NCI-H1694 treated with DMSO at 0.1 percent for 48 hours (cell line): ENCODE data around the gene RAC3.

Experiments
- DNase-seq: peaks from one replicate; lab custom pipeline; 2025; lab: John Stamatoyannopoulos, UW

RAC3 gene

DNA sequence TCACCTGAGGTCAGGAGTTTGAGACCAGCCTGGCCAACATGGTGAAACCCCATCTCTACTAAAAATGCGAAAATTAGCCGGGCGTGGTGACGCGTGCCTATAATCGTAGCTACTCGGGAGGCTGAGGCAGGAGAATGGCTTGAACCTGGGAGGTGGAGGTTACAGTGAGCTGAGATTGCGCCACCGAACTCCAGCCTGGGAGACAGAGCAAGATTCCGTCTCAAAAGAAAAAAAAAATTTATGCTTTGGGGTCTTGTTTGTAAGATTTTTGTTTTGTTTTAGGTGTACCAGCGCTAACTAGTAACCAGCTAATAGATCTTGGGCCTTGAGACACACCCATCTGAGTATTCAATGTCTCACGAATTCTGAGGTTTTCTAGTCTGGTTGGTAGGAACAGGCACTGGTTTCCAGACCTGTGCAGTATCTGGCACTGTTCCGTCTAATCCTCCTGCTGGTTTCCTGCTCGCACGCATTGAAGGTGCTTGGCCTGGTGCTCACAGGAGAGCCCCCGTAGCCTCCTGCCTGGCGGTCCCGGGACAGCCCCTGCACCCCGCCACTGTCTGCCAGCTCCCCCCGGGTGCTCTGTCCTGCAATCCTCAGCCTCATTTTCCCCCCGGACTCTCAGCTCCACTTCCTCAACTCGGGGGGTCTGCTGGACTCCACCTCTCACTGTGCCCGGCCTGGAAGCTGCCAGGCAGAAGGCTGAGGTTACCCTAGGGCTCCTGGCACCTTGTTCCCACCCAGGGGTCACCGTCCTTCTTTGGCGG is 44.7 kb downstream of the RAC3 start:
- no peak for DNase-seq

DNA sequence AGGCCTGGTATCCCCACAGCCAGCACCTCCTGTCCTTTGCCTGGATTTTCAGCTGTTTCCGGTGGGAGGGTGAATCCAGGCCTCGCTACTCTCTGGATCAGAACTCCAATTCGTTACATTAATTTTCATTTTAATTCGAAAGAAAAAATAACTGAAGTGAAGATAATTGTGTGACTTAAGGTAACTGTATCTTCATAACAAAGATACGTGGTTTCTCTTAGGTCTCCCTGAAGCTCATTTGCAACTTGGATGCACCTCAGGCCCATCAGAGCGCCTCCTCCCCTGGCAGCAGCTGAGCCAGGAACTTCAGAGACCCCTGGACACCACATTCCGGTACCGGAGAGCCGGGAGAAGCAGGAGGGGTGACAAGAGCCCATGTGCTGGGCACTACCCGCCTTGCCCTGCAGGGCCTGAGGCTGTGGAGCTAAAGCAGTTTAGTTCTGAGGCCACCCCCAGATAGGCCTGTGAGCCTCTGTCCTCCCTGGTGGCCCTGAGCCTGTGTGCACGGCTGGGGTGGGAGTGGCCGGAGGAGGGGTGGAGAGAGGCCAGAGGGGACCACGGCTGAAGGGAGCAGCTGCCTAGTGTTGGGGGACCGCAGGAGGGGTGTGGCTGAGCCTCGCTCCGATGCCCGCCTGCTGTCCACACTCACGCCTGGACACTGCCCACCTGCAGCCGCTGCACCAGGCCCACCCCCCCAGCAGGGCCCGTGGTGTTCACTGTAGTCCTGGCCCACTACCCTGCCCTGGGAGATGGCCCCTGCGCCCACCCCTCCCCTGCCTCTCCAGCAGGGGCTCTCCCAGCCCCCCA is 45.5 kb downstream of the RAC3 start:
- DNase-seq, result no peak

GRCh38 chr17:82077617-82078358 is 46.3 kb downstream of the RAC3 start:
- no peak for DNase-seq

GRCh38 chr17:82078433-82078832 is 47.0 kb downstream of the RAC3 start:
- DNase-seq, result no peak

- DNase-seq, result no peak
Measured at GRCh38 chr17:82079001-82079677, 47.7 kb downstream of the RAC3 start.

GRCh38 chr17:82080048-82080788 is 48.7 kb downstream of the RAC3 start:
- DNase-seq, result no peak

- no peak for DNase-seq
Measured at GRCh38 chr17:82080789-82081464, 49.4 kb downstream of the RAC3 start.

DNA sequence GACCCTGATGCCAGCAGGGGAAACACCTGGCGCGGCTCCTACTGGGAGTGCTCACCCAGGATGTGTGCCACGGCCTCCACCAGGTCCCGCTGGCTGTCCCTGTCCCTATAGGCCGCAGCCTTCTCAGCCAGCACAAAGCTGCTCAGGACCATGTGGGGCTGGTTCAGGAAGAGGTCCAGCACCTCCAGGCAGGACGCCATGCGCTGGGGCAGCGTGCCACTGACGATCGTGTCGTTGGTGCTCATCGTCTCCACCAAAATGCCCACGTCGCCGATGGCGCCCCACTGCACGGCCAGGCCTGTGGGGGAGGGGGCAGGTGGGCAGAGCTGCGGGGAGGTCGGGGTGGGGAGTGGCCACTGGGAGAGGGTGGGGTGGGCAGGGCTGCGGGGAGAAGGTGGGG is 50.1 kb downstream of the RAC3 start:
- DNase-seq, result no peak

DNA sequence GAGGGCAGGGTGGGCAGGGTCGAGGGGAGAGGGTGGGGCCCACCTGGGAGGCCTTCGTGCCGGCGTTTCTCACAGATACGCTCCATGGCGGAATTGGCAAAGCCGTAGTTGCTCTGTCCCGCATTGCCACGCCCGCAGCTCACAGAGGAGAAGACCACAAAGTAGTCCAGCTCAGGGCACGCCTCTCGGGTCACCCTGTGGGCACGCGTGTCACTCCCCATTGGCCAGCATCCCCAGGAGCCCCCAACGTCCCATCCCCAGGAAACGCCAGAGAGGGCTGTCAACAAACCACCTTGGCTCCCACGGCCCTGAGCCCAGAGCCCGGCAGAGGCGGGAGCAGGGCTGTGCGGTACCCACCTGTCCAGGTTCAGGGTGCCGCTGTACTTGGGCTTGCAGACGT is 50.5 kb downstream of the RAC3 start:
- DNase-seq, result no peak

DNA sequence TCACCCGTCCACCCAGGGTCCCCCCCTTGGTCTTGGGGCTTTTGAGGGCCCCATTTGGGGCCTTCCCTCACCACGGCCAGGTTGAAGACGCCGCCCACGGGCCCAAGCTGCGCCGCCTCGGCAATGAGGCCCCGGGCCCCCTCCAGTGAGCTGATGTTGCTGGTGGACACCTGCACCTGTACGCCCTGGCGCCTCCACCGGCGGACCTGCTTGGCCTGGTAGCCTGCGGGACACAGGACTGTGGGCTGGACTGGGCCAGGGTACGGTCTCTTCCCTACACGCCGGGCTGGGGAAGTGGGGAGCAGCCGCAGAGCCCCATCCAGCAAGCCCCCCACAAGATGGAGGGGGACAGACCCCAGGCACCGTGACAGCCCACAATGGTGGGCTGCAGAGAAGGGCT is 51.0 kb downstream of the RAC3 start:
- no peak for DNase-seq

DNA sequence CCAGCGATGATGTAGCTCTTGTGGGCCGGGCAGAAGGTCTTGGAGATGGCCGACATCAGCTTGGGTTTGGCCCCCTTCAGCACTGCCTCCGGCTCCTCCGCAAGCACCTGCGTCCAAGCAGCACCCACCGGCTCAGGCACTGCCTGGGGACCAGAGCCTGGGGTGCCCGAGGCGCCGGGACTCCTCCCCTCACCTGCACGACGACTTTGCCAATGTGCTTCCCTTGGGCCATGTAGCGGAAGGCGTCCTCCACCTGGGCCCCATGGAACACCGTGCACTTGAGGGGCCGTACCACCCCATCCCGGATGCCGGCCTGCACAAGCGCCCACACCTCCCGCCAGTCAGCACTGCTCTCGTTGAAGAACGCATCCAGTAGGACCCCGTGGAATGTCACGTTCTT is 51.5 kb downstream of the RAC3 start:
- no peak for DNase-seq
